Lung (tissue), 12 donors: ENCODE data around the gene SLX9. TPM values are rescaled to one million over a fixed set of nuclear protein-coding genes. Genes with fewer than 3 reads are reported as not detected.
A peak's percentile ranks its signal among the peaks of the same experiment; 100 is the strongest.

Experiments
- ATAC-seq: fragments of 200-7000 bp; cut with Tn5 transposase; one replicate; pipeline ENCODE4 v1.9.1; 2020; ENCODE audit warnings: moderate number of reproducible peaks; ENCODE audit not compliant: insufficient read depth, low FRiP score
- DNase-seq, 3 donors: peaks; one replicate each; pipeline ENCODE4 v3.0.0-alpha.2; 2013 to 2017
- H3K27ac ChIP-seq, 2 donors: one replicate each; pipeline ENCODE4 v1.5.1; 2013; ENCODE audit warnings: mild to moderate bottlenecking in 2 of 2, moderate library complexity in 2 of 2, control low read depth in 1 of 2, inconsistent platforms in 1 of 2, low read depth in 1 of 2, low read length in 1 of 2
- H3K27me3 ChIP-seq, 3 donors: one replicate each; pipeline ENCODE4 v1.5.1; 2013; ENCODE audit warnings: low read length in 2 of 3; ENCODE audit not compliant: control insufficient read depth in 3 of 3, insufficient read depth in 3 of 3
- H3K36me3 ChIP-seq, 4 donors: one replicate each; pipeline ENCODE4 v1.5.1; 2013; ENCODE audit warnings: low read length in 4 of 4, mild to moderate bottlenecking in 1 of 4, moderate library complexity in 1 of 4; ENCODE audit not compliant: control insufficient read depth in 4 of 4, insufficient read depth in 4 of 4
- H3K4me1 ChIP-seq, 5 donors: one replicate each; pipeline ENCODE4 v1.5.1; 2013; ENCODE audit warnings: low read length in 5 of 5, mild to moderate bottlenecking in 2 of 5, moderate library complexity in 1 of 5; ENCODE audit not compliant: control insufficient read depth in 5 of 5, insufficient read depth in 5 of 5
- H3K4me3 ChIP-seq: one replicate; pipeline ENCODE4 v1.5.1; 2013; ENCODE audit warnings: mild to moderate bottlenecking, control low read depth, moderate library complexity
- H3K9ac ChIP-seq, 2 donors: one replicate each; pipeline ENCODE4 v1.5.1; 2013; ENCODE audit warnings: low read length in 2 of 2, control low read depth in 1 of 2; ENCODE audit not compliant: insufficient read depth in 1 of 2
- H3K9me3 ChIP-seq, 4 donors: one replicate each; pipeline ENCODE4 v1.5.1; 2013; ENCODE audit warnings: low read length in 3 of 4, mild to moderate bottlenecking in 1 of 4, moderate library complexity in 1 of 4; ENCODE audit not compliant: control insufficient read depth in 4 of 4, insufficient read depth in 3 of 4
- WGBS, 2 donors: extraction: QIAGEN DNeasy Blood & Tissue Kit; methylation state at CpG; one replicate each; pipeline ENCODE4 v1.1.7; 2013; 5-methylcytosine and 5-hydroxymethylcytosine counted together
- polyA plus RNA-seq, 2 donors: library from polyadenylated mRNA; stranded (reverse); fragments of 200-250 nt; gene quantifications; one replicate each; pipeline ENCODE4 v1.2.1, GENCODE V29; 2013
- total RNA-seq, 2 donors: library from RNA; depleted of rRNA in 1 of 2; stranded (reverse); fragments of >200 nt in 1 of 2; gene quantifications; one replicate each; pipeline ENCODE4 v1.2.1, GENCODE V29; 2014 to 2021
- TF ChIP-seq, protein P1 (sequence below): IDR thresholded peaks from 2 replicates; pipeline ENCODE4 v1.5.1; 2012; ENCODE audit warnings: mild to moderate bottlenecking; ENCODE audit errors: control extremely low read depth, extremely low read depth
- donor health status: control.
- donor health status: control.
- donor health status: Bipolar disorder and iron deficiency.
- donor health status: healthy.
- donor health status: DM: yes; HTN: yes; CAD: no.

SLX9 gene
- total and polyA plus RNA-seq, 4 donors: 10.3 to 36.9 (median 27.0) TPM

DNA sequence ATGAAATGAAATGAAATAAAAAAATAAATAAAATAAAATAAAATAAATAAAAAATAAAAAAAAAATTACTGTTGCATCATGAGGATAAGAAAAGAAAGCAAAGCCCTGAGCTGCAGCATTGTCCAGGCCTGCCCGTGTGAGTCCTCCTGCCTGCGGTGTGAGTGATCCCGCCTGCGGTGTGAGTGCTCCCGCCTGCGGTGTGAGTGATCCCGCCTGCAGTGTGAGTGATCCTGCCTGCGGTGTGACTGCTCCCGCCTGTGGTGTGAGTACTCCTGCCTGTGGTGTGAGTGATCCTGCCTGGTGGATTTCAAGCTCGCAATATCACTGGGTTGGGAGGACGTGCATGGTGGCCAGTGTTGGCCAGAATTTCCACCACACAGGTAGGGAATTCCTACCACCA is 44.0 kb upstream of the SLX9 start:
- Histone ChIP-seq H3K9ac (no peak overlapping the region), H3K9me3 (no peaks in the 10 kb centered on the region), H3K27ac (no peak overlapping the region), H3K4me3 (no peak overlapping the region), H3K36me3 (peaks cover 0 to 20% (median 0%) of the 10 kb centered on the region in 4 donors), H3K4me1 (peaks cover 0 to 15% (median 0%) of the 10 kb centered on the region in 5 donors), H3K27me3 (peaks cover 0 to 11% (median 0%) of the 10 kb centered on the region in 3 donors)
- no peak for ATAC-seq
- TF ChIP-seq, protein P1, sequence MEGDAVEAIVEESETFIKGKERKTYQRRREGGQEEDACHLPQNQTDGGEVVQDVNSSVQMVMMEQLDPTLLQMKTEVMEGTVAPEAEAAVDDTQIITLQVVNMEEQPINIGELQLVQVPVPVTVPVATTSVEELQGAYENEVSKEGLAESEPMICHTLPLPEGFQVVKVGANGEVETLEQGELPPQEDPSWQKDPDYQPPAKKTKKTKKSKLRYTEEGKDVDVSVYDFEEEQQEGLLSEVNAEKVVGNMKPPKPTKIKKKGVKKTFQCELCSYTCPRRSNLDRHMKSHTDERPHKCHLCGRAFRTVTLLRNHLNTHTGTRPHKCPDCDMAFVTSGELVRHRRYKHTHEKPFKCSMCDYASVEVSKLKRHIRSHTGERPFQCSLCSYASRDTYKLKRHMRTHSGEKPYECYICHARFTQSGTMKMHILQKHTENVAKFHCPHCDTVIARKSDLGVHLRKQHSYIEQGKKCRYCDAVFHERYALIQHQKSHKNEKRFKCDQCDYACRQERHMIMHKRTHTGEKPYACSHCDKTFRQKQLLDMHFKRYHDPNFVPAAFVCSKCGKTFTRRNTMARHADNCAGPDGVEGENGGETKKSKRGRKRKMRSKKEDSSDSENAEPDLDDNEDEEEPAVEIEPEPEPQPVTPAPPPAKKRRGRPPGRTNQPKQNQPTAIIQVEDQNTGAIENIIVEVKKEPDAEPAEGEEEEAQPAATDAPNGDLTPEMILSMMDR: no peak
- DNase-seq: no peak
- WGBS, 2 donors: 91 to 94% methylated on average over 11 of the region's 11 CpGs

DNA sequence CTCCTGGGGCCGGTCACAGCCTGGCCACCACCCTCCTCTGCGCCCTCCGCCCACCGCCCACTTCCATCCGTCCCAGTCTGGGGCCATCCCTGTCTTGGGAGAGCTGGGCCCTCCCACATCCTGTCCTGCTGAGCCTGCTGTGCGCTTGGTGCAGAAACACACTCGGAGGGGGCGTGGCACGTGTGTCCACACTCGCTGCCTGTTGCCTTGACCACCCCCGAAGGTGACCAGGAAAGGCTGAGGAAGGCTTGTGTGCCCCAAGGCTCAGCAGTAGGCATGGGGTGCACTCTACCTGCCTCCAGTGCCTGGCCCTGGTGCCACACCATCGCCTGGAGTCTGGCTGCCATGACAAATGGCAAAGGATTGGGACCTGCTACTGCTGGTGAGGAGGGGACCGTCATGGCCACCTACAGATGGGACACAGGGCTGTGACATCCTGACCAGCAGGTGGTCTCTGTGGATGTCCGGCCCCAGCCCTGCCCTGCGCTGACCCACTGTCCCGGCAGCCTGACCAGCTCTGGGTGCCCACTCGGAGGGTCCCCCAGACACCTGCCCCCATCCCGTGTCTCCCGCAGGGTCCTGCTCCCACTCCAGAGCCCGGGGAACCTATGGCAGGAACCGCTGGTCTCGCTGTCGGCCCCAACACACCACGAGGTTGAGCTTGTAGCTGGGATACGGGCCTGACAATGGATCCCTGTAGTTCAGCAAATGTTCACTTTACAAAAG is 43.1 kb upstream of the SLX9 start:
- ATAC-seq: no peak
- Histone ChIP-seq H3K9me3 (no peaks in the 10 kb centered on the region), H3K4me1 (peaks cover 0 to 16% (median 0%) of the 10 kb centered on the region in 5 donors), H3K27ac (no peak overlapping the region), H3K4me3 (no peak overlapping the region), H3K9ac (no peak overlapping the region), H3K27me3 (peaks cover 0 to 8% (median 0%) of the 10 kb centered on the region in 3 donors), H3K36me3 (peaks cover 0 to 18% (median 0%) of the 10 kb centered on the region in 4 donors)
- TF ChIP-seq, protein P1: no peak
- WGBS, 2 donors: 82 to 89% methylated on average over 25 of the region's 25 CpGs
- DNase-seq: no peak

DNA sequence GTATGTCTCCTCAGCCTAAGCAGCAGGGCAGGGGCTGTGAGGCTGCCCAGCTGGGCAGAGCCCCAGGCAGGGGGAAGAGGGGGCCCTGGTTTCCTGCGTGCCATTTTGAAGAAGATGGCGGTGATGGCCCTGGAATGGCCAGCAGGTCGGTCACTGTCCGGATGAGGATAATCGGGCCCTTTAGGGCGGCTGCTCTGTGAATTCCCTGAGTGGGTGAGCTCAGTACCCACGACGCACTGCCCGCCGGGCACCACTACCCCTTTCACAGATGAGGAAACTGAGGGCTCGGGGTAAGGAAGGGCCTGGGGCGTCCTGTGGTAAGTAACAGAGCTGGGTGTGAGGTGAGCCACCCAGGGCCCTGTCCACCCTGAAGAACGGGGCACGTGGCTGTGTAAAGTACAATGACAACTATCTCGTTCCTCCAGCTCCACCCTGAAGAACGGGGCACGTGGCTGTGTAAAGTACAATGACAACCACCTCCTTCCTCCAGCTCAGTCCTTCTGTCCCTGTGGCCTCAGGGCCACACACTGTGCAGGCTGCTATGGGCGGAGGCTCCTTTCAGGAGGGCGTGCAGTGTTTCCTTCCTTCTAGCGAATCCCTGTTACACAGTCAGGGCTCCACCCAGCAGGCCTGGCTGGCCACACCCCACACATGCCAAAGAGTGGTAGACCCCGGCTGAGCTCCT is 42.4 kb upstream of the SLX9 start:
- H3K36me3 ChIP-seq: peaks cover 0 to 18% (median 0%) of the 10 kb centered on the region in 4 donors
- no peak overlapping the region for H3K27ac ChIP-seq
- H3K4me1 ChIP-seq: peaks cover 0 to 16% (median 0%) of the 10 kb centered on the region in 5 donors
- 69 to 71% methylated on average over 21 of the region's 21 CpGs for WGBS, 2 donors
- ATAC-seq (peak; percentile 41), DNase-seq (no peak)
- H3K9me3 ChIP-seq: no peaks in the 10 kb centered on the region
- H3K4me3 ChIP-seq: no peak overlapping the region
- TF ChIP-seq, protein P1: no peak
- peaks cover 0 to 7% (median 0%) of the 10 kb centered on the region in 3 donors for H3K27me3 ChIP-seq
- H3K9ac ChIP-seq: no peak overlapping the region
